Prostate gland (tissue), 2 donors: Measurements from ENCODE around the gene CRTC3.

Source experiments
- POLR2A ChIP-seq: fragments of 450-650 bp; IDR thresholded peaks from one replicate; pipeline ENCODE4 v1.6.1; 2016; ENCODE audit warnings: antibody characterized with exemption, mild to moderate bottlenecking
- POLR2AphosphoS5 ChIP-seq: sonication (generic); formaldehyde crosslinking; IDR thresholded peaks from one replicate; pipeline ENCODE4 v1.6.1; 2017; ENCODE audit warnings: antibody characterized with exemption
- TF ChIP-seq, protein P1 (sequence below), 4 experiments: fragments of 200-600 bp in 2 of 4; fragments of 450-650 bp in 2 of 4; sonication (generic) in 2 of 4; IDR thresholded peaks; 1 replicate in 3 of 4; 2 replicates in 1 of 4; pipeline ENCODE4 v1.5.1; 2016 to 2019; ENCODE audit warnings: antibody characterized with exemption in 4 of 4, mild to moderate bottlenecking in 2 of 4, moderate library complexity in 2 of 4

DNA sequence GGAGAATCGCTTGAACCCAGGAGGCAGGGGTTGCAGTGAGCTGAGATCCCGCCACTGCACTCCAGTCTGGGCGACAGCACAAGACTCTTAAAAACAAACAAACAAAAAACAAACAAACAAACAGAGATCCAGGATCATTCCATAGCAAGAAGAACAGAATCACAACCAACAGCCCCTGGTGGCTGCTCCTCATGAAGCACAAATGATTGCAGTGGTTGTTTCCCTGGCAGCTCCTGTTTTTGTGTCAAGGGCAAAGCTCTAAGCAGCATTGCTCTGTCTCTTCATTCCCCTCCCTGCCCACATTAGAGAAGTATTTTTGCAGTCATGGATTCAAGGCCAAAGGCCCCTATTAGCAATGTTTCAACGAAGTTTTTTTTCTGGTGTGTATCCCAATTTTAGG lies 161.6 kb downstream of the CRTC3 start:
- TF ChIP-seq, protein P1, sequence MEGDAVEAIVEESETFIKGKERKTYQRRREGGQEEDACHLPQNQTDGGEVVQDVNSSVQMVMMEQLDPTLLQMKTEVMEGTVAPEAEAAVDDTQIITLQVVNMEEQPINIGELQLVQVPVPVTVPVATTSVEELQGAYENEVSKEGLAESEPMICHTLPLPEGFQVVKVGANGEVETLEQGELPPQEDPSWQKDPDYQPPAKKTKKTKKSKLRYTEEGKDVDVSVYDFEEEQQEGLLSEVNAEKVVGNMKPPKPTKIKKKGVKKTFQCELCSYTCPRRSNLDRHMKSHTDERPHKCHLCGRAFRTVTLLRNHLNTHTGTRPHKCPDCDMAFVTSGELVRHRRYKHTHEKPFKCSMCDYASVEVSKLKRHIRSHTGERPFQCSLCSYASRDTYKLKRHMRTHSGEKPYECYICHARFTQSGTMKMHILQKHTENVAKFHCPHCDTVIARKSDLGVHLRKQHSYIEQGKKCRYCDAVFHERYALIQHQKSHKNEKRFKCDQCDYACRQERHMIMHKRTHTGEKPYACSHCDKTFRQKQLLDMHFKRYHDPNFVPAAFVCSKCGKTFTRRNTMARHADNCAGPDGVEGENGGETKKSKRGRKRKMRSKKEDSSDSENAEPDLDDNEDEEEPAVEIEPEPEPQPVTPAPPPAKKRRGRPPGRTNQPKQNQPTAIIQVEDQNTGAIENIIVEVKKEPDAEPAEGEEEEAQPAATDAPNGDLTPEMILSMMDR (IDR thresholded peaks at IDR 0.05): no peak
- TF ChIP-seq POLR2AphosphoS5 (no peak), POLR2A (no peak)
